ENCODE results near the gene KANK3. TPM values are rescaled to one million over a fixed set of nuclear protein-coding genes. Genes with fewer than 3 reads are reported as not detected.
"Not testable (repeated sequence)": the region's sequence is repeated elsewhere in the genome, so short reads cannot be mapped to it uniquely, and the experiment has no call there.

Gene KANK3
- total RNA-seq, 1 donor from 2014 or later = 0.89 TPM

DNA sequence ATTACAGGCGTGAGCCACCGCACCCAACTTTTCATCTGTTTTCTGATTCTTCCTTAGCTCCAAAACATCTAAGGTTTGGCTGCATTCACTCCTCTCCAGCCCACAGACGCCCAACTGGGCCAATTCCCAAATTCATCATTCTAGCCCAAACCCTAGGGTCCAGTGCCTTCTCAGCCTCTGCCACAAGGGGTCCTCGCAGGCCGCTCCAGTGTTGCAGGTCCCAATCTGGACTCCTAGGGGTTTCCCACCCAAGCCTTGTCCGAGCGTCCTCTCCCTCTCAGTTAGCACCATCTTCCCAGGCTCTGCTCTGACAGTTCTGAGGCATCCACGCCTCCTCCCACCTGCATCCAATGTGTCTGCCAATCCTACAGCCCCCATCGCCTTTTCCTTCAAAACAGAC, 51.7 kb downstream of the KANK3 start:
- H3K9me3 Mint-ChIP-seq; H3K4me1 Mint-ChIP-seq (ENCODE audit: low read depth); H3K27me3 Mint-ChIP-seq (ENCODE audit: low read depth); H3K27ac Mint-ChIP-seq; DNase-seq (ENCODE audit: low spot score); intact Hi-C loops (cut with micrococcal nuclease); H3K4me3 Mint-ChIP-seq (ENCODE audit: low read depth); H3K36me3 Mint-ChIP-seq (ENCODE audit: low read depth): not testable (repeated sequence)

DNA sequence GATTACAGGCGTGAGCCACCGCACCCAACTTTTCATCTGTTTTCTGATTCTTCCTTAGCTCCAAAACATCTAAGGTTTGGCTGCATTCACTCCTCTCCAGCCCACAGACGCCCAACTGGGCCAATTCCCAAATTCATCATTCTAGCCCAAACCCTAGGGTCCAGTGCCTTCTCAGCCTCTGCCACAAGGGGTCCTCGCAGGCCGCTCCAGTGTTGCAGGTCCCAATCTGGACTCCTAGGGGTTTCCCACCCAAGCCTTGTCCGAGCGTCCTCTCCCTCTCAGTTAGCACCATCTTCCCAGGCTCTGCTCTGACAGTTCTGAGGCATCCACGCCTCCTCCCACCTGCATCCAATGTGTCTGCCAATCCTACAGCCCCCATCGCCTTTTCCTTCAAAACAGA, 66.6 kb downstream of the KANK3 start:
- DNase-seq (ENCODE audit: low spot score); H3K4me1 Mint-ChIP-seq (ENCODE audit: low read depth); H3K36me3 Mint-ChIP-seq (ENCODE audit: low read depth); H3K27me3 Mint-ChIP-seq (ENCODE audit: low read depth); H3K9me3 Mint-ChIP-seq; H3K4me3 Mint-ChIP-seq (ENCODE audit: low read depth); intact Hi-C loops (cut with micrococcal nuclease); H3K27ac Mint-ChIP-seq: not testable (repeated sequence)

Other genes with a start within 250 kb of the KANK3 start
- gene FBN3, start 193.7 kb downstream of the KANK3 start, total RNA-seq = not detected in 2 replicates
- 29.1 and 30.0 TPM in 2 replicates for gene CERS4, start 133.9 kb downstream of the KANK3 start, total RNA-seq
- gene CD320, start 34.9 kb downstream of the KANK3 start, total RNA-seq = 90.0 and 90.2 TPM in 2 replicates
- 48.6 and 54.5 TPM in 2 replicates for gene NDUFA7, start 21.9 kb downstream of the KANK3 start, total RNA-seq
- 1,945 and 1,967 TPM in 2 replicates for gene RPS28, start 21.8 kb downstream of the KANK3 start, total RNA-seq
- 7.1 and 7.4 TPM in 2 replicates for gene ANGPTL4, start 20.9 kb upstream of the KANK3 start, total RNA-seq
- 85.9 and 86.1 TPM in 2 replicates for gene RAB11B, start 47.1 kb upstream of the KANK3 start, total RNA-seq
- 10.2 and 13.0 TPM in 2 replicates for gene MARCHF2, start 70.0 kb upstream of the KANK3 start, total RNA-seq
- gene HNRNPM, start 101.7 kb upstream of the KANK3 start, total RNA-seq = 336 and 347 TPM in 2 replicates
- 0.43 and 0.83 TPM in 2 replicates for gene PRAM1, start 159.4 kb upstream of the KANK3 start, total RNA-seq
- gene ZNF414, start 170.9 kb upstream of the KANK3 start, total RNA-seq = 22.5 and 23.6 TPM in 2 replicates
- 43.9 and 47.4 TPM in 2 replicates for gene MYO1F, start 234.2 kb upstream of the KANK3 start, total RNA-seq